ENCODE data around the gene CTNNBL1.

Gene CTNNBL1

GRCh38 chr20:37800618-37801017 is 106.8 kb downstream of the CTNNBL1 start:
- in situ Hi-C loops (cut with MboI; ENCODE audit: low sequenced_read_pairs), result no loop called here
- Histone ChIP-seq H3K27me3 (ENCODE audit: low read depth) (no peaks in the 10 kb centered on the region), H3K4me1 (0 out of 2 replicates have a peak, but pooled peaks cover 6% of the 10 kb centered on the region), H3K4me3 (no peak overlapping the region), H3K36me3 (replicated peaks) (0 out of 2 replicates have a peak, but pooled peaks cover 7% of the 10 kb centered on the region), H3K9me3 (no peaks in the 10 kb centered on the region)
- no peak for DNase-seq (ENCODE audit: low spot score in 2 of 2)

GRCh38 chr20:37801921-37802320 is 108.1 kb downstream of the CTNNBL1 start:
- in situ Hi-C loops (cut with MboI; ENCODE audit: low sequenced_read_pairs), result no loop called here
- peaks cover 11% of the 10 kb centered on the region; the same call in 1 of the 2 replicates for H3K36me3 ChIP-seq (replicated peaks)
- no peaks in the 10 kb centered on the region for H3K9me3 ChIP-seq
- H3K4me1 ChIP-seq, result peaks cover 12% of the 10 kb centered on the region
- DNase-seq (ENCODE audit: low spot score in 2 of 2), result no peak
- H3K4me3 ChIP-seq, result no peak overlapping the region
- no peaks in the 10 kb centered on the region for H3K27me3 ChIP-seq (ENCODE audit: low read depth)

- H3K36me3 ChIP-seq (replicated peaks), result peaks cover 11% of the 10 kb centered on the region; the same call in 1 of the 2 replicates
- H3K4me3 ChIP-seq, result no peak overlapping the region
- H3K27me3 ChIP-seq (ENCODE audit: low read depth), result no peaks in the 10 kb centered on the region
- no peak for DNase-seq (ENCODE audit: low spot score in 2 of 2)
- in situ Hi-C loops (cut with MboI; ENCODE audit: low sequenced_read_pairs), result no loop called here
- H3K4me1 ChIP-seq, result peaks cover 21% of the 10 kb centered on the region
- H3K9me3 ChIP-seq, result no peaks in the 10 kb centered on the region
Observed at GRCh38 chr20:37803438-37804307, 109.8 kb downstream of the CTNNBL1 start.

GRCh38 chr20:37804584-37805566 is 111.0 kb downstream of the CTNNBL1 start:
- H3K36me3 ChIP-seq (replicated peaks), result peaks cover 13% of the 10 kb centered on the region
- H3K4me1 ChIP-seq, result peaks cover 25% of the 10 kb centered on the region
- H3K27me3 ChIP-seq (ENCODE audit: low read depth), result no peaks in the 10 kb centered on the region
- in situ Hi-C loops (cut with MboI; ENCODE audit: low sequenced_read_pairs), result no loop called here
- no peak overlapping the region for H3K4me3 ChIP-seq
- DNase-seq (ENCODE audit: low spot score in 2 of 2), result no peak
- no peaks in the 10 kb centered on the region for H3K9me3 ChIP-seq

- in situ Hi-C loops (cut with MboI; ENCODE audit: low sequenced_read_pairs), result no loop called here
- H3K36me3 ChIP-seq (replicated peaks), result peaks cover 16% of the 10 kb centered on the region
- H3K4me1 ChIP-seq, result peaks cover 25% of the 10 kb centered on the region
- no peak overlapping the region for H3K4me3 ChIP-seq
- H3K27me3 ChIP-seq (ENCODE audit: low read depth), result no peaks in the 10 kb centered on the region
- DNase-seq (ENCODE audit: low spot score in 2 of 2), result peak; percentile 66 to 93
- H3K9me3 ChIP-seq, result no peaks in the 10 kb centered on the region
Observed at GRCh38 chr20:37807471-37808232, 113.8 kb downstream of the CTNNBL1 start.

- peaks cover 12% of the 10 kb centered on the region for H3K36me3 ChIP-seq (replicated peaks)
- H3K27me3 ChIP-seq (ENCODE audit: low read depth), result no peaks in the 10 kb centered on the region
- no peak overlapping the region for H3K4me3 ChIP-seq
- H3K9me3 ChIP-seq, result no peaks in the 10 kb centered on the region
- H3K4me1 ChIP-seq, result peaks cover 25% of the 10 kb centered on the region
- in situ Hi-C loops (cut with MboI; ENCODE audit: low sequenced_read_pairs), result no loop called here
- peak; percentile 6 to 32 for DNase-seq (ENCODE audit: low spot score in 2 of 2)
Observed at GRCh38 chr20:37808233-37809070, 114.6 kb downstream of the CTNNBL1 start.

GRCh38 chr20:37810027-37810426 is 116.2 kb downstream of the CTNNBL1 start:
- peaks cover 12% of the 10 kb centered on the region for H3K36me3 ChIP-seq (replicated peaks)
- DNase-seq (ENCODE audit: low spot score in 2 of 2), result no peak
- no peaks in the 10 kb centered on the region for H3K9me3 ChIP-seq
- H3K27me3 ChIP-seq (ENCODE audit: low read depth), result no peaks in the 10 kb centered on the region
- peaks cover 25% of the 10 kb centered on the region for H3K4me1 ChIP-seq
- in situ Hi-C loops (cut with MboI; ENCODE audit: low sequenced_read_pairs), result no loop called here
- H3K4me3 ChIP-seq, result no peak overlapping the region

GRCh38 chr20:37816003-37816402 is 122.2 kb downstream of the CTNNBL1 start:
- H3K4me1 ChIP-seq, result peaks cover 20% of the 10 kb centered on the region
- no peak overlapping the region for H3K4me3 ChIP-seq
- H3K9me3 ChIP-seq, result no peaks in the 10 kb centered on the region
- H3K27me3 ChIP-seq (ENCODE audit: low read depth), result no peaks in the 10 kb centered on the region
- in situ Hi-C loops (cut with MboI; ENCODE audit: low sequenced_read_pairs), result no loop called here
- H3K36me3 ChIP-seq (replicated peaks), result no peaks in the 10 kb centered on the region
- DNase-seq (ENCODE audit: low spot score in 2 of 2), result peak; percentile 52 to 91

- H3K9me3 ChIP-seq, result no peaks in the 10 kb centered on the region
- no peaks in the 10 kb centered on the region for H3K36me3 ChIP-seq (replicated peaks)
- DNase-seq (ENCODE audit: low spot score in 2 of 2), result no peak
- H3K4me3 ChIP-seq, result no peak overlapping the region
- in situ Hi-C loops (cut with MboI; ENCODE audit: low sequenced_read_pairs), result no loop called here
- H3K4me1 ChIP-seq, result peaks cover 20% of the 10 kb centered on the region
- no peaks in the 10 kb centered on the region for H3K27me3 ChIP-seq (ENCODE audit: low read depth)
Observed at GRCh38 chr20:37816726-37817125, 122.9 kb downstream of the CTNNBL1 start.

GRCh38 chr20:37821696-37822095 is 127.9 kb downstream of the CTNNBL1 start:
- in situ Hi-C loops (cut with MboI; ENCODE audit: low sequenced_read_pairs), result no loop called here
- DNase-seq (ENCODE audit: low spot score in 2 of 2), result no peak
- no peaks in the 10 kb centered on the region for H3K9me3 ChIP-seq
- H3K36me3 ChIP-seq (replicated peaks), result no peaks in the 10 kb centered on the region
- H3K4me3 ChIP-seq, result no peak overlapping the region
- peaks cover 9% of the 10 kb centered on the region for H3K4me1 ChIP-seq
- no peaks in the 10 kb centered on the region for H3K27me3 ChIP-seq (ENCODE audit: low read depth)

GRCh38 chr20:37822141-37822601 is 128.3 kb downstream of the CTNNBL1 start:
- no peaks in the 10 kb centered on the region for H3K36me3 ChIP-seq (replicated peaks)
- in situ Hi-C loops (cut with MboI; ENCODE audit: low sequenced_read_pairs), result no loop called here
- H3K4me1 ChIP-seq, result peaks cover 8% of the 10 kb centered on the region
- H3K27me3 ChIP-seq (ENCODE audit: low read depth), result no peaks in the 10 kb centered on the region
- H3K4me3 ChIP-seq, result no peak overlapping the region
- DNase-seq (ENCODE audit: low spot score in 2 of 2), result no peak
- H3K9me3 ChIP-seq, result no peaks in the 10 kb centered on the region

- Histone ChIP-seq H3K4me3 (no peak overlapping the region), H3K36me3 (replicated peaks) (no peaks in the 10 kb centered on the region), H3K9me3 (no peaks in the 10 kb centered on the region), H3K27me3 (ENCODE audit: low read depth) (no peaks in the 10 kb centered on the region), H3K4me1 (peaks cover 6% of the 10 kb centered on the region)
- in situ Hi-C loops (cut with MboI; ENCODE audit: low sequenced_read_pairs), result no loop called here
- DNase-seq (ENCODE audit: low spot score in 2 of 2), result no peak
Observed at GRCh38 chr20:37823296-37823980, 129.6 kb downstream of the CTNNBL1 start.

Measured in HAP-1 (cell line).